K562 treated with DMSO at 1 percent for 48 hours (cell line): ENCODE results near the gene CTSK. TPM values are rescaled to one million over a fixed set of nuclear protein-coding genes. Genes with fewer than 3 reads are reported as not detected.

Experiments
- total RNA-seq: library from RNA; unstranded; fragments of 300-600 nt; gene quantifications from 2 replicates; pipeline ENCODE4 v1.2.3, GENCODE V29; 2022; ENCODE audit warnings: low replicate concordance; ENCODE audit errors: extremely low read depth

The CTSK gene
- total RNA-seq: not detected in 2 replicates

DNA sequence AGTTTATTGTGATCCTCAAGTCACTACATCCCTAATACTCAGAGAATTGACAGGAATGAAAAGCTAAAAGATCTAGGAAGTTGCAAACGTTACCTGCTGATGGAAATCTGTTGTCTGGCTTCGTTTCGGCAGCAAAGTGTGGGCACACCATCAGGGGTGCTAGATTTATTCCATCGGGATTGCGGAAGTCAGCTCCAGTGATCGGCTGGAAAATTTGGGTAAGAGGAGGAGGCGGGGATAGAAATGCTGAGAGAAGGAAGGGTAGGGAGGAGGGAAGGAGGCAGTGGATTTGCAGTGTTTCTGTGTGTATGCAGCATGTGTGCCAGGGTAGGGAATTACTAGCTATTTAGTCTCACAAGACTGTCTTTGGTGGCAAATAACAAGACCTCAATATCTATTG is at the start of gene CTSK:
CTSK (minus strand) TSS at position 140 of the 400 bp plus-strand sequence. CDS start 1,455 bp downstream, outside the sequence.

DNA sequence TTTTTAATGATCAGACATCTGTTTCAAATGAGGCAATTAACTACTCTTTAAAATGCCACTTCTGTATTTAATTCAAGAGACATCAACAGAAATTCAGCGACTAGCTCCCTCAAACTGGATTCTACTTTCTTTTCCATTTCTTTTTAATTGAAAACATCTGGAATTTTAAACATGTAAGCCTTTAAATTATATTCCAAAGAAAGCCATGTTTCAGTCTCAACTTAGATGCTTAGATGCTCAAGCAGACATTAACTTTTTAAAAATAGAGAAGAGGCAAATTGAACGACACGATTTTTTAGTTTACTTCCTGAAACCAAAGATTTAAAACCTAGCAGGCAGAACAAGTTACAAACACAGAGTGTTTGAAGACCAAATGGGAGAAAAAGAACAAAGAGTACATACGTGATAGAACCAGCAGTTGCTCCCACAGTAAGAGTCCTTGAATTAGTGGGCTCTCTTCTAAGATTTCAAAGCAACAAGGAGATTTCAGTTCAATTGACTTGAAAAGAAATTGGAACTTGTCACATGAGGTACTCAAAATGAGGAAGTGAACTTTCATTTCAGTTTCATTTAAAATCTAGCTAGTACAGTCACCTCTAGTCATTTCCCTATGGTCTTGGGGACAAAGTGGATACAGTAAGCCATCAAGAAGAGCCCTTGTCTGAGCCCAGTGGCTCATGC is 42.6 kb downstream of the CTSK start, which contains the start of gene CTSS:
CTSS (minus strand) TSS at position 483 of the 681 bp plus-strand sequence. CDS start 1,015 bp downstream, outside the sequence.

Other genes starting within 250 kb of the CTSK start
- 123 TPM in 1 of 2 replicates, not detected in the other for gene MCL1, start 228.7 kb downstream of the CTSK start, total RNA-seq
- not detected in 2 replicates for gene ENSA, start 178.6 kb downstream of the CTSK start, total RNA-seq
- gene GOLPH3L, start 111.1 kb downstream of the CTSK start, total RNA-seq: not detected in 2 replicates
- not detected in 2 replicates for gene HORMAD1, start 87.4 kb downstream of the CTSK start, total RNA-seq
- gene CTSS, start 42.5 kb downstream of the CTSK start, total RNA-seq: not detected in 2 replicates
- not detected in 2 replicates for gene ARNT, start 68.3 kb upstream of the CTSK start, total RNA-seq
- gene CTXND2, start 78.9 kb upstream of the CTSK start, total RNA-seq: not detected in 2 replicates
- gene SETDB1, start 118.1 kb upstream of the CTSK start, total RNA-seq: not detected in 2 replicates
- 153 TPM in 1 of 2 replicates, not detected in the other for gene CERS2, start 166.6 kb upstream of the CTSK start, total RNA-seq
- not detected in 2 replicates for gene ANXA9, start 174.0 kb upstream of the CTSK start, total RNA-seq
- gene MINDY1, start 198.6 kb upstream of the CTSK start, total RNA-seq: not detected in 2 replicates
- not detected in 2 replicates for gene PRUNE1, start 200.2 kb upstream of the CTSK start, total RNA-seq
- gene BNIPL, start 228.3 kb upstream of the CTSK start, total RNA-seq: not detected in 2 replicates
- gene C1orf56, start 239.5 kb upstream of the CTSK start, total RNA-seq: not detected in 2 replicates